Mucosa of descending colon (tissue), 3 donors: ENCODE results near the gene CNFN. TPM values are rescaled to one million over a fixed set of nuclear protein-coding genes. Genes with fewer than 3 reads are reported as not detected.

Experiments used
- ATAC-seq: fragments of 200-7000 bp; cut with Tn5 transposase; one replicate; pipeline ENCODE4 v1.9.1; 2020; ENCODE audit warnings: mild to moderate bottlenecking, moderate library complexity
- DNase-seq, 3 donors: peaks; one replicate each; pipeline ENCODE4 v3.0.0-alpha.2; 2020
- H3K36me3 ChIP-seq: fragments of 200-600 bp; one replicate; pipeline ENCODE4 v1.8.0; 2021; ENCODE audit warnings: low read depth, mild to moderate bottlenecking
- H3K4me1 ChIP-seq: fragments of 200-600 bp; one replicate; pipeline ENCODE4 v1.8.0; 2021; ENCODE audit warnings: low read depth, mild to moderate bottlenecking
- H3K4me3 ChIP-seq: fragments of 200-600 bp; one replicate; pipeline ENCODE4 v1.8.0; 2021; ENCODE audit warnings: mild to moderate bottlenecking
- H3K9me3 ChIP-seq: fragments of 200-600 bp; one replicate; pipeline ENCODE4 v1.8.0; 2021; ENCODE audit warnings: mild to moderate bottlenecking
- CTCF ChIP-seq: fragments of 200-600 bp; IDR thresholded peaks from one replicate; pipeline ENCODE4 v1.8.0; 2022; ENCODE audit warnings: antibody characterized with exemption, mild to moderate bottlenecking
- intact Hi-C, 2 donors: fragments of 100-400 bp; cut with DNase I in 1 of 2; cut with micrococcal nuclease in 1 of 2; formaldehyde crosslinking; loops; one replicate each; pipeline versions ENCODE4 v1.11.0 to v1.11.1; 2022; cut with DNase I, micrococcal nuclease
- total RNA-seq, 3 donors: library from RNA; stranded (reverse); fragmentation: NEBNext Ultra II Directional in 2 of 3; extraction: Animal tissue kit (Norgen Biotek cat#: 25700) in 2 of 3; gene quantifications; one replicate each; pipeline versions ENCODE4 v1.2.1 to v1.2.4, GENCODE V29; 2021 to 2023
- donor health status: DM: no; HTN: no; CAD: no; lungs with moderate emphysema.
- donor health status: DM: no; HTN: no; CAD: no.
- donor health status: DM: no; HTN: yes; CAD: no.

The CNFN gene
- total RNA-seq, 3 donors from 2014 or later: 1.7 to 4.0 (median 3.6) TPM

- Histone ChIP-seq H3K9me3 (no peaks in the 10 kb centered on the region), H3K36me3 (no peaks in the 10 kb centered on the region), H3K4me1 (no peaks in the 10 kb centered on the region), H3K4me3 (no peak overlapping the region)
- DNase-seq (no peak), ATAC-seq (no peak)
- intact Hi-C loops: no loop called here
- TF ChIP-seq CTCF: no peak
Measured at GRCh38 chr19:42367929-42368328, 22.2 kb downstream of the CNFN start.

- ATAC-seq (no peak), DNase-seq (no peak)
- no peak overlapping the region for H3K4me3 ChIP-seq
- H3K36me3 ChIP-seq: no peaks in the 10 kb centered on the region
- intact Hi-C loops: no loop called here
- TF ChIP-seq CTCF: no peak
- no peaks in the 10 kb centered on the region for H3K4me1 ChIP-seq
- no peaks in the 10 kb centered on the region for H3K9me3 ChIP-seq
Measured at GRCh38 chr19:42366673-42367072, 23.4 kb downstream of the CNFN start.

GRCh38 chr19:42363614-42364346 is 26.3 kb downstream of the CNFN start:
- no peak overlapping the region for H3K4me3 ChIP-seq
- intact Hi-C loops: no loop called here
- DNase-seq: no peak
- no peaks in the 10 kb centered on the region for H3K36me3 ChIP-seq
- peak; percentile 53 for ATAC-seq
- TF ChIP-seq CTCF: no peak
- no peaks in the 10 kb centered on the region for H3K9me3 ChIP-seq
- no peaks in the 10 kb centered on the region for H3K4me1 ChIP-seq

- DNase-seq: no peak
- H3K36me3 ChIP-seq: no peaks in the 10 kb centered on the region
- no peak for TF ChIP-seq CTCF
- H3K9me3 ChIP-seq: no peaks in the 10 kb centered on the region
- ATAC-seq: no peak
- no peaks in the 10 kb centered on the region for H3K4me1 ChIP-seq
- intact Hi-C loops: no loop called here
- H3K4me3 ChIP-seq: no peak overlapping the region
Measured at GRCh38 chr19:42362891-42363440, 27.1 kb downstream of the CNFN start.

- ATAC-seq (no peak), DNase-seq (no peak)
- H3K9me3 ChIP-seq: no peaks in the 10 kb centered on the region
- intact Hi-C loops: no loop called here
- no peaks in the 10 kb centered on the region for H3K4me1 ChIP-seq
- no peak for TF ChIP-seq CTCF
- H3K36me3 ChIP-seq: no peaks in the 10 kb centered on the region
- H3K4me3 ChIP-seq: no peak overlapping the region
Measured at GRCh38 chr19:42362342-42362741, 27.8 kb downstream of the CNFN start.
